Stimulated activated CD4-positive, alpha-beta T cell treated with anti-CD3 and anti-CD28 coated beads, Interleukin-15, amount 100 ng/mL, for 48 hours (primary cell): ENCODE measurements around the gene TSPAN4.

ENCODE experiments used
- DNase-seq, 2 donors: peaks; one replicate each; pipeline ENCODE4 v3.0.0-alpha.2; 2020; ENCODE audit warnings: low read depth in 2 of 2

TSPAN4 gene

DNA sequence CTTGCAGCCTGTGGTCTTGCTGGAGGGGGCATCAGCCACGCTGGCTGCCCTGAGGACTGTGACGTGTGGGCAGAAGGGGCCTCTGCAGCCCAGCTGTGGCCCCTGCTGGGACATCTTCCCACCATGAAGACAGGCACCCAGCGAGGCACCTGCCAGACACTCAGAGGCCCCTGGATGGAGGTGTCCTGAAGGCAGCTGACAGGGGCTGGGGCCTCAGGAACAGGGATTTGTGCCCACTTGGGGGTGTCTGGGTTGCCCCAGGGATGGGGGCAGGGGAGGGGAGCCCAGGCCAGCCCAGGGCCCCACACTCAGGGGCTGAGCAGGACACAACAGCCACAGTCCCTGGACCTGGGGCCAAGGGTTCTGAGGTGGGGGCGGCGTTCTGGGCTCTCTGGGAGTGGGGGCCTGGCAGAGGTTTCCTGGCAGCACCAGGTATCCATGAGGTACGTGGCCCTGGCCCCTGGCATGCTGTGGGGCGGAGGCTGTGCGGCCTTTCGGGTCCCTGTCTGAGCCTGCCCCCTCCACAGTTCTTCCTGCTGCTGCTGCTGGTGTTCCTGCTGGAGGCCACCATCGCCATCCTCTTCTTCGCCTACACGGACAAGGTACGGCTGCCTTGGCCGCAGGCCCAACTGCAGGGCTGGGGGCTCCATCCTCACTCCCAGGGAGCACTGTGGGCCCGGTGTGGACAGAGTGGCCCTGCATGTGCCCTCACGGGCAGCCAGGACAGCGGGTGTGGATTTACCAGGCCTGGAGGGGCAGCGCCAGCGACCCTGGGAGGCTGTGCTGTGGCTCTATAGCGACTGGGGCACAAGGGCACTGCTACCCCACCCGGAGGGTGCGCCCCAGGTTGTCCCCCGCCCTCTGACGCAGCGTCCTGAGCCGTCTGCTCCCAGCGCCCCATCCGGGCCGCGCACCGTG is 21.5 kb downstream of the TSPAN4 start:
- no peak for DNase-seq

GRCh38 chr11:864898-865297 is 22.2 kb downstream of the TSPAN4 start:
- no peak for DNase-seq

DNA sequence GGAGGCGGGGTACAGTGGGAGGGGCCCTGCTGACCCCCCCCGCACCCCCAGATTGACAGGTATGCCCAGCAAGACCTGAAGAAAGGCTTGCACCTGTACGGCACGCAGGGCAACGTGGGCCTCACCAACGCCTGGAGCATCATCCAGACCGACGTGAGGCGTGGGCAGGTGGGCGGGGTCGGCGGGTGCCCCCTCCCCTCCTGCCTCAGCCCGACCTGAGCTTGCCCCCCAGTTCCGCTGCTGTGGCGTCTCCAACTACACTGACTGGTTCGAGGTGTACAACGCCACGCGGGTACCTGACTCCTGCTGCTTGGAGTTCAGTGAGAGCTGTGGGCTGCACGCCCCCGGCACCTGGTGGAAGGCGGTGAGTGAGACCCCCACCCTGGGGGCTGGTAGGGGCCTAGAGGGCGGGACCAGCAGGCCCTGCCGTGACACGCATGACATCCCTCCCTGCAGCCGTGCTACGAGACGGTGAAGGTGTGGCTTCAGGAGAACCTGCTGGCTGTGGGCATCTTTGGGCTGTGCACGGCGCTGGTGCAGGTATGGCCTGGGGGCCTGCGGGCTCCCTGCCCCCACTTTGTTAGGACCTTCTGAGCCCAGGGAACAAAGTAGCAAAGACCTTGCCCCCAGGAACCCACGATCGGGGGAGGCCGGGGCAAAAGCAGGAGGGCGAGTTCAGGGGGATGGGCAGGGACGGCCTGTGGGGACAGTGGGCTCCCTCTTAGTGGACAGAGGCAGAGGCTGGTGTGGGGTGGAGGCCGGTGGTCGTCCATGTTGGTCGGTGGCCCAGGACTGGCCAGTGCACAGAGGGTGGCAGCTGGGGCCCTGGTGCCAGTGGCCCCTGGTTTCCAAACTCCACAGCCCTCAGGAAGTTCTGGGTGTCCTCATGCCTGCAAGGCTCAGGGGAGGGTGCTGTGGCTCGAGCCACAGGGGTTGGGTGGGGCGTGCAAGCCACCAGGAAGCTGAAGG is 23.1 kb downstream of the TSPAN4 start:
- DNase-seq: no peak

- DNase-seq: no peak
Measured at GRCh38 chr11:866481-866880, 23.8 kb downstream of the TSPAN4 start.

DNA sequence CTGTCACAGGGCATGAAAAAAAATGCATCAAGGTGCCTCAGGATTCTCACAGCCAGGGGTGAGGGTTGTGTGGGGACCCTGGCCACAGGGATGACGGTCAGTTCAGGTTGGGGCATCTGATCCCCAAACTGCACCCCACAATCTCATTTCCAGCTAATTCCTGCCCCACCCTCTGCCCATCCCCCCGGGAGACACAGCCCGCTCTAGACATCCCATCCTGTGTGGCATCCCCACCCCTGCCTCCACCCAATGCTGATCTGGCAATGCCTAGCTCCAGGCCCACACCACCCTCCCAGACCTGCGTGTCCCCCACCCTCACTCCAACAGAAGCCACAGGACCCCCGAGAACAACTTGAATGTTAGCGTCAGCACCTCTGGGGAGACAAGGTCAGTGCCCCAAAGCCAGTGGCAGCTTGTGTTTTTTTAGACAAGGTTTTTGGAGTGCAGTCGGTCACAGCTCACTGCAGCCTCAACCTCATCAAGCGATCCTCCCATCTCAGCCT is 25.3 kb downstream of the TSPAN4 start:
- DNase-seq: no peak

DNA sequence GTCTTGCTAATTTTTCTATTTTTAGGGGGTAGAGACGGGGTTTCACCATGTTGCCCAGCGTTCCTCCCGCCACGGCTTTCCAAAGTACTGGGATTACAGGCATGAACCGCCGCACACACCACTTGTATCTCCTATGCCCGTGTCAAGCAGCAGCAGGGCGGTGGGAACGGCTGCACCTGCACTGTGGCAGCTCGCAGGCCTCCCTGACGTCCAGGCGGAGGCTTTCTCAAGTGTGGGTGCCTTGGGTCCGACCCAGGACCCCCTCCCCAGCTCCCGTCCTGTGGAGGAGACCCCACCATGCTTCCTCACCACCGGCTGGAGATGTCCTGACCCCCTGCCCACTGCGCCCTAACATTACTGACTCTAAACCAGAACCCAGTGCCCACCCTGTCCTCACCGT is 25.7 kb downstream of the TSPAN4 start:
- DNase-seq: no peak

DNA sequence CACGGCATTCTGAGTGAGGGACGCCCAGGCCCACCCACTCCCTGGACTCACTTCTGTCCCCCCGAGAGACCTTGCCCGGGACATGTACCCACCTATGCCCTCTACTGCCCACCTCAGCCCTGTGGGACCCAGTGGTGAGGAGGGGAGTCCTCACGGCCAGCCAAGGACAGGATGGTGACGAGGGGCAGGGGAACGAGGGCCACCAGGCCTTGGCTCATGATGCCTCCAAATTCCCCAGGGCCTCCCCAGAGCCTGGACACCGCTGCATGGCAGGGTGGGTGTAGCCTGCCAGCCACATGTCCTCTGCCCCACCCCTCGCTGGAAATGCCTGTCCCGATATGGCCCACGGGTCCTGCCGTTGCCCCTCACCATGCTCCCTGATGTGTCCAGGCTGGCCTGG is 26.1 kb downstream of the TSPAN4 start:
- no peak for DNase-seq

GRCh38 chr11:869399-870126 is 26.9 kb downstream of the TSPAN4 start:
- no peak for DNase-seq

- no peak for DNase-seq
Measured at GRCh38 chr11:870127-870413, 27.4 kb downstream of the TSPAN4 start.

- no peak for DNase-seq
Measured at GRCh38 chr11:870418-870817, 27.8 kb downstream of the TSPAN4 start.

DNA sequence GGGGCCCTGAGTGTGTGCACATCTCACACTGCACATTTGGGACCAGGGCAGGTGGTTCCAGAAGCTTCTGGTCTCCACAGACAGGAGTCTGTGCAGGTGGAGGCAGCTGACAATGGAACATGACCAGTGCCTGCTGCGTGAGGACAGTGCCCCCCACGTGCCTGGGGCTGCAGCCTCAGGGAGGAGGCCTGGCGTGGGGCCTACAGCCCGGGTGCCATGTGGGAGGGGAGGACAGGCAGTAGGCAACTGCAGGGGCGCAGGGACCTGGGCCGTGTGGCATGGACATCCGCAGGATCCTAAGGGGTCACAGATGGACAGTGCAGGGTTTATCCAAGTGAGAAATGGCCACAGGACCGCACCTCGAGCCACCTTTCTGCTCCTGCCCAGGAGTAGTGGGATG is 28.8 kb downstream of the TSPAN4 start:
- DNase-seq: no peak

DNA sequence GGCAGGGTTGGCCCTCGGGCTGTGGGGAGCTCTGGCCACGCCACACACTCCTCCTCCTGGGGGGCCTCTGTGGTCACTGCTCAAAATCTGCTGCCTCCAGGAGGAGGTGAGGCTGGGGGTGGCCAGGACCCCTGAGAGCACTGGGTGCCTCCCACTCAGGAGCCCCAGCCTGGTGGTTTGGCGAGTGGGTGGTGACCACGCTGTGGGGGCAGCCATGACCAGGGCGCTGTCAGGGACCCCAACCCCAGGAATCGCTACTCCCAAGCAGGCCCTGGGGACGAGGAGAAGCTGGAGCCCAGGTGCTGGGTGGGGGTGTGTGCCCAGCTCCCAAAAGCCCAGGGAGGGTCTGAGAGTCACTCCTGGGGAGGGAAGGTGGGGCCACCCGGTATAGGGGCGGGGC is 30.1 kb downstream of the TSPAN4 start:
- DNase-seq: no peak

- no peak for DNase-seq
Measured at GRCh38 chr11:873706-874105, 31.1 kb downstream of the TSPAN4 start.

GRCh38 chr11:875203-875602 is 32.6 kb downstream of the TSPAN4 start:
- DNase-seq: no peak

DNA sequence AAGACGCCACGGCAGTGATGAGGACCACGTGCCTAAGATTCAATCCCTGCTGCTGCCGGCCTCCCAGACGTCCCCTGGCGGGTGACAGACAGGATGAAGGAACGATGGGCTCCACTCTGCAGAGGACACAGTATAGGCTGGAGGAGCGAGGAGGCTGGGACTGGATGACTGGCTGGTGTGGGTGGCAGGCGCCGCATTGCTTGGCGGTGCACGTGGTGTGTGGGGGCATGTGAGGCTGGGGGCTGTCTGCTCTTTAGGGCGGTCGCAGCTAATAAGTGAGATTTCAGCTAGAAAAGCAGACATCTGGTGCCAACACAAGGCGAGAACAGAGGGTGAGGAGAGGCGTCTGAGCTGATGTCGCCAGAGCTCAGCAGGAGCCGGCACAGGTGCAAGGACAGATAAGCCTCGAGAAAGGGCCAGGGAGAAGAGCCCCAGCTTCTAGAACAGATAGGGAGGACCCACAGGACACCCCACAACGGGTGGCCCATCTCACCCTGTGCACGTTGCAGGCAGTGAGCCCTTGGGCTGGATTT is 33.2 kb downstream of the TSPAN4 start:
- no peak for DNase-seq

DNA sequence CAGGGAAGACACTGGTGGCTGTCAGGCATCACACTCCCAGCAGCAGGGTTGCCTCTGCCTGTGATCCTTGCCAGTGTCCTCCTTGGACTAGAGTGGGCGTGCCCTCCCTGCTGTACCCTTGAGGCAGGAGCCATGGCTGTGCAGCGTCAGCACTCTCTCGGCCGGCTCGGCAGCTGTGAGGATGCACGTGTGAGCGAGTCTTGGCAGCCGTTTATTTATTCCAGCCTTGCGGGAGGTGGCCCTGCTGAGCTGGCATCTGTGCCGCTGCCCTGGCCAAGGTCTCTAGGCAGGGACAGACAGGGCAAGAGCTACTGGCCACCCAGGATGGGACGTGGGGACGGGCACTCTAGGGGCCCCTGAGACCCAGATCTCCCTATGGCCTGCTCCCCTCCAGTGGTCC is 33.9 kb downstream of the TSPAN4 start:
- no peak for DNase-seq

DNA sequence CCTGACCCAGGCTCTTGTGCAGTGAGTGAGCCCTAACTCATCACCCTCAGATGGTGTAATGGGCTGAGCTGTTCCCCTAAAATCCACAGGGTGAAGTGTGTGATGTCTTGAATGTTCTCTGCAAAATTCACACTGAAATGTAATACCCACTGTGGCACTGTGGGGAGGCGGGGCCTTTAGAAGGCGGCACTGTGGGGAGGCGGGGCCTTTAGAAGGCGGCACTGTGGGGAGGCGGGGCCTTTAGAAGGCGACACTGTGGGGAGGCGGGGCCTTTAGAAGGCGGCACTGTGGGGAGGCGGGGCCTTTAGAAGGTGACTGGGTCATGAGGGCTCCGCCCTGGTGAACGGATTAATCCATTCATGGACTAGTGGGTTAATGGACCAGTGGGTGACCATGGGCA is 34.9 kb downstream of the TSPAN4 start:
- DNase-seq: peak; percentile 16 to 19

DNA sequence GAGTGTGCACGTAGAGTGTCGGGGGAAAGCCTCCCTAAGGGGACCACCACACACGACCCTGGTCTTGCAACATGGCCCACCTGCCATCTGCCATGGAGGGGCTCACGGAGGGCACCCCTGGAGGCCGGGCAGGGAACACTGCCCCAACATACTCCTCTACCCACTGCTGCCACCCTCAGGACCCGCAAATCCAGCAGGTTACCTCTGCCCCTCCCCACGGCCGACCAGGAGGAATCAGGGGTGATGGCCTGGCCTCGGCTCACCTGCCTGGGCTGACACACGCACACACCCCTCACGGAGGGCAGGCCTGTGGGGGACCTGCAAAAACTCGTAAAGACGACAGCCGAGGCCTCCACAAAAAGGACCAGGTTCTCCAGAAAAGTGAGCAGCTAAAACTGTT is 37.8 kb downstream of the TSPAN4 start:
- DNase-seq: no peak

- no peak for DNase-seq
Measured at GRCh38 chr11:882596-882995, 39.9 kb downstream of the TSPAN4 start.

GRCh38 chr11:883527-883926 is 40.9 kb downstream of the TSPAN4 start:
- no peak for DNase-seq

DNA sequence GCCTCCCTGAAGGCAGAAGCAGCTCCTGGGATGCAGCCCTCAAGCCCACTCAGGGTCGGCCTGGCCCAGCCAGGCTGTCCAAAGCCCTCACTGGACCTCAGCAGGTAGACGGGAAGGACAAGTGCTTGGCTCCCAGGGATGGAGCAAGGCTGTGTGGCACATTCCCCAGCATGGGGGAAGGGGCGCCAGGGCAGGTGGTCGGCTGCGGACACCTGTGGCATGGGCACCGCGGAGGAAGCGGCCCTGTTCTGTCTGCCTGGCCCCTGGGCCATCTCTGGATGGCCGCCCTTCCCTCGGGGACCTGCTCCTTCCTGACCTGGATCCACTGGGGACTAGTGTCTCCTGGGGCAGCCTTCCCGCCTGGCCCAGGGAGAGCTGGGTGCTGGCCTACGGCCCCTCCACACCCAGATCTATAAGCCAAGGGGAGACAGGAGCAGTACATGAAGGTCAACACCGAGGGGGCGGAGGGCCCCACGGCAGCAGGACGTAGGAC is 42.0 kb downstream of the TSPAN4 start:
- no peak for DNase-seq

DNA sequence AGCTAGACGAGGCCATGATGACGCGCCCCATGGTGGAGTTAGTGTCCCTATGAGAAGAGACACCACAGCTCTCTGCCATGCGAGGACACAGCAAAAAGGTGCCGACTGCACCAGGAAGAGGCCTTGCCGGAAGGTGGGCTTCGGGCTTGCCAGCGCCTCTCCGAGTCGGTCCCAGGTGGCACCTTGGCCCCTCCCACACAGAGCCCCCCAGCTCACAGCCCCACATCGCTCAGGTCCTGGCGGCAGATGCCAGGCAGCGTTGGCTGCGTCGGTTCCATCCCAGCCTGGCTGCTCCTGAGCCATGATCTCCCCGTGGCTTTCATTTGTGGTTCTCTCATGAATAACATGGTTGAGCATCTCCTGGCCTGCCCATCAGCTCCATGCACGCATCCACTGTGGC is 43.9 kb downstream of the TSPAN4 start:
- DNase-seq: no peak
